Gastroesophageal sphincter (tissue), 4 donors: ENCODE results near the gene DGLUCY. TPM values are rescaled to one million over a fixed set of nuclear protein-coding genes. Genes with fewer than 3 reads are reported as not detected.
A peak's percentile ranks its signal among the peaks of the same experiment; 100 is the strongest.

Experiments used
- ATAC-seq: fragments of 150-250 bp; one replicate; pipeline ENCODE4 v1.9.1; 2016; ENCODE audit warnings: mild to moderate bottlenecking, moderate library complexity
- H3K27ac ChIP-seq, 4 donors: fragments of 200-600 bp; sonication (generic) in 3 of 4; 1 replicate in 3 of 4; 2 replicates in 1 of 4; pipeline ENCODE4 v1.5.1; 2016 to 2019
- H3K27me3 ChIP-seq: fragments of 200-600 bp; sonication (generic); one replicate; pipeline ENCODE4 v1.5.1; 2019
- H3K36me3 ChIP-seq, 2 donors: fragments of 200-600 bp; sonication (generic); one replicate each; pipeline ENCODE4 v1.5.1; 2019; ENCODE audit warnings: control low read depth in 1 of 2
- H3K4me1 ChIP-seq, 3 donors: fragments of 200-600 bp; sonication (generic); 1 replicate in 2 of 3; 2 replicates in 1 of 3; pipeline ENCODE4 v1.5.1; 2016 to 2019; ENCODE audit warnings: control low read depth in 2 of 3
- H3K4me3 ChIP-seq, 2 donors: fragments of 200-600 bp; sonication (generic); one replicate each; pipeline ENCODE4 v1.5.1; 2019; ENCODE audit warnings: mild to moderate bottlenecking in 1 of 2, moderate library complexity in 1 of 2
- H3K9me3 ChIP-seq, 3 donors: fragments of 200-600 bp; sonication (generic); one replicate each; pipeline ENCODE4 v1.5.1; 2017 to 2019; ENCODE audit warnings: control low read depth in 2 of 3
- CTCF ChIP-seq, 4 experiments: fragments of 200-600 bp in 2 of 4; fragments of 450-650 bp in 2 of 4; sonication (generic) in 1 of 4; IDR thresholded peaks; one replicate each; pipeline ENCODE4 v1.5.1; 2017 to 2019; ENCODE audit warnings: antibody characterized with exemption in 4 of 4, mild to moderate bottlenecking in 2 of 4, moderate library complexity in 2 of 4
- EP300 ChIP-seq: sonication (generic); formaldehyde crosslinking; IDR thresholded peaks from one replicate; pipeline ENCODE4 v1.6.1; 2017; ENCODE audit warnings: antibody characterized with exemption, mild to moderate bottlenecking
- POLR2A ChIP-seq, 2 donors: fragments of 450-650 bp; IDR thresholded peaks; one replicate each; pipeline ENCODE4 v1.6.1; 2017; ENCODE audit warnings: antibody characterized with exemption in 2 of 2, mild to moderate bottlenecking in 2 of 2, moderate library complexity in 1 of 2
- POLR2AphosphoS5 ChIP-seq: sonication (generic); formaldehyde crosslinking; IDR thresholded peaks from one replicate; pipeline ENCODE4 v1.6.1; 2017; ENCODE audit warnings: antibody characterized with exemption
- WGBS, 2 donors: methylation state at CpG; one replicate each; pipeline ENCODE4 v1.1.5; 2018; ENCODE audit warnings: low coverage in 1 of 2; 5-methylcytosine and 5-hydroxymethylcytosine counted together
- total RNA-seq, 4 donors: library from RNA; depleted of rRNA; stranded (reverse); fragments of >200 nt; gene quantifications; one replicate each; pipeline ENCODE4 v1.1.0, GENCODE V29; 2016

DGLUCY gene
- total RNA-seq, 4 donors from 2014 or later = 52.8 to 118 (median 77.3) TPM

- Histone ChIP-seq H3K27ac (peak overlapping the region in 3 of 4 donors; percentile 63 to 83 (median 71)), H3K4me1 (peaks cover 0 to 52% (median 22%) of the 10 kb centered on the region in 3 donors), H3K36me3 (no peaks in the 10 kb centered on the region), H3K27me3 (no peaks in the 10 kb centered on the region), H3K4me3 (peak overlapping the region; percentile 49 to 67), H3K9me3 (no peaks in the 10 kb centered on the region)
- WGBS, 2 donors = no CpG with 5 or more reads among the region's 20 CpGs
- no peak for ATAC-seq
- TF ChIP-seq EP300 (no peak), POLR2AphosphoS5 (no peak), POLR2A (IDR thresholded peaks at IDR 0.05) (no peak), CTCF (IDR thresholded peaks at IDR 0.05) (no peak)
Observed at GRCh38 chr14:91253795-91254323, 140.0 kb downstream of the DGLUCY start.

- H3K27ac ChIP-seq = peak overlapping the region in 2 of 4 donors; percentile 63 to 83
- no peaks in the 10 kb centered on the region for H3K9me3 ChIP-seq
- H3K27me3 ChIP-seq = no peaks in the 10 kb centered on the region
- WGBS, 2 donors = 61% methylated on average over 3 of the region's 3 CpGs; no CpG with 5 or more reads in 1 of the 2 donors
- no peaks in the 10 kb centered on the region for H3K36me3 ChIP-seq
- no peak for TF ChIP-seq CTCF (IDR thresholded peaks at IDR 0.05)
- TF ChIP-seq POLR2AphosphoS5 = no peak
- TF ChIP-seq POLR2A (IDR thresholded peaks at IDR 0.05) = no peak
- TF ChIP-seq EP300 = no peak
- H3K4me1 ChIP-seq = peaks cover 0 to 52% (median 22%) of the 10 kb centered on the region in 3 donors
- H3K4me3 ChIP-seq = no peak overlapping the region
- no peak for ATAC-seq
Observed at GRCh38 chr14:91254461-91254860, 140.6 kb downstream of the DGLUCY start.

DNA sequence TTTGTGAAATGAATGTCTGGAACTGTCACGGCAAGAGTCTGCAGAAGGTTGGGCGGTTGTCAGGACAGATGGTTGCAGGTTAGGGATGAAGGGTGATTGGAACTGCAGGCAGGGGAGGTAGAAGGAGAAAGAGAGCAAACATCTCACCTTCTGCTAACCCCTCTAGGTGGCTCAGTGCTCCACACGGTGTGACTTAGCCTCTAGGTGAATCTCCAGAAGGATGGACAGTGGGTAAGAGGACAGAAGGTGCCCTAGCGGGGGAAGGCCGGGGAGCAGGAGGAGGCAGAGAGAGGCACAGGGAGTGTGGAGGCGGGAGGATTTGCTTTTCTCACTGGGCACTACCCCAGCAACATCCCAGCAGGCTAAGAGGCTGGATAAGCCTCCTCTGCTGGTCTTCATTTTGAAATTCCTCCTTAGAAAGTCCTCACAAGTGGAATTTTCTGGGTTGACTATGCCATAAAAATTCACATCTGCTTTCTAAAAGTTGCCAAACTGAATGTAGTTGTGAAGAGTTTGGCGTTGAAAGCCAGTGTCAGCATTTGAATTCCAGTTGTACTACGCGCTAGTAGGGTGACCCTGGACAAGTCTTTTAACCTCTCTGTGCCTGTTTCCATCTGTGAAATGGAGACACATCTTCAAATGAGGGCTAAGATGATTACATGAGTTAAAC is 141.3 kb downstream of the DGLUCY start:
- Histone ChIP-seq H3K27ac (peak overlapping the region in 1 of 4 donors; percentile 83), H3K9me3 (no peaks in the 10 kb centered on the region), H3K36me3 (no peaks in the 10 kb centered on the region), H3K27me3 (no peaks in the 10 kb centered on the region), H3K4me1 (peaks cover 0 to 47% (median 22%) of the 10 kb centered on the region in 3 donors), H3K4me3 (no peak overlapping the region)
- WGBS, 2 donors = 56 to 94% methylated on average over 5 to 6 of the region's 9 CpGs
- no peak for ATAC-seq
- no peak for TF ChIP-seq POLR2A (IDR thresholded peaks at IDR 0.05)
- TF ChIP-seq POLR2AphosphoS5 = no peak
- no peak for TF ChIP-seq CTCF (IDR thresholded peaks at IDR 0.05)

- WGBS, 2 donors = 14 to 29% methylated on average over 1 of the region's 1 CpG
- no peak for ATAC-seq
- peak overlapping the region in 3 of 4 donors; percentile 46 to 65 (median 55) for H3K27ac ChIP-seq
- peaks cover 0 to 36% (median 22%) of the 10 kb centered on the region in 3 donors for H3K4me1 ChIP-seq
- no peaks in the 10 kb centered on the region for H3K36me3 ChIP-seq
- no peaks in the 10 kb centered on the region for H3K9me3 ChIP-seq
- TF ChIP-seq CTCF (IDR thresholded peaks at IDR 0.05) (no peak), POLR2AphosphoS5 (no peak), POLR2A (IDR thresholded peaks at IDR 0.05) (no peak), EP300 (no peak)
- H3K4me3 ChIP-seq = no peak overlapping the region
- H3K27me3 ChIP-seq = no peaks in the 10 kb centered on the region
Observed at GRCh38 chr14:91256661-91257060, 142.8 kb downstream of the DGLUCY start.
